GM12891 (cell line): ENCODE data around the gene ZNF618.

ENCODE experiments used
- POLR2A ChIP-seq: IDR thresholded peaks from 2 replicates; pipeline ENCODE4 v1.6.1; 2011; ENCODE audit warnings: low read depth, low read length, control low read depth
- TAF1 ChIP-seq: IDR thresholded peaks from 2 replicates; pipeline ENCODE4 v1.6.1; 2011; ENCODE audit warnings: low read depth, low read length, control low read depth

- TF ChIP-seq POLR2A = no peak
- no peak for TF ChIP-seq TAF1
Observed at GRCh38 chr9:113930390-113930783, 54.3 kb downstream of the ZNF618 start.
